ENCODE data around the gene SH2D4B. TPM values are rescaled to one million over a fixed set of nuclear protein-coding genes. Genes with fewer than 3 reads are reported as not detected.

Gene SH2D4B
- not detected in 2 replicates for total RNA-seq

DNA sequence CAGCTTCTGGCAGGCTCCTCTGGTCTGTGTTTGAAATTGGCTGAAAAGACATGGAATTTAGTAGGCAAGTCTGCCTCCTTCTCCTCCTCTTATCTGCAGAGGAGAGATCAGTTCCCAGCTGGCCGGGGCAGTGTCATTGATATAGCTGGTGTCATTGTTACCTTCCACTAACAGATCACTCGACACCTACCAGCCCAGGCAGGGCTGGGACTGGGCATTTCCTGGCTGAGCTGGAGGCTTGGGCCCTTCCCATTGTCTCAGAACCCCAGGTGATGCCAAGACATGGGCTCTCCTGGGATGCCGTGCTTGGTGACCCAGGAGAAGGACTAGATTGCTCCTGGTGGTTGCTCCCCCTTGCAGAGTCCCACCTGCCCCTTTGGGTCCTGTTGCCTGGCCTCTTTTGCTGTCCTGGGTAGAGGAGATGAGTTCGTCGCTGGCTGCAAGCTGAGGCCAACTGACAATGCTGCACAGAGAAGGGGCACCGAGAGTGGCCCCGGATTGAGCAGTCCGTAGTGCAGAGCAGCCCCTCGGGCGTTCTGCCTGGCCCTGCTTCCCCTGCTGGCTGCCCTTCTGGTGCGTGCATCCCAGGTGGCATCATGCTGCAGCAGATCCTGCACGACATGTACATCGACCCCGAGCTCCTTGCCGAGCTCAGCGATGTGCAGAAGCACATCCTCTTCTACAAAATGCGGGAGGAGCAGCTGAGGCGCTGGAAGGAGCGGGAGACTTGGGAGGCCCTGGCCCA, at the start of gene SH2D4B:
TSS of gene SH2D4B (plus strand) at position 167 of the 745 bp plus-strand sequence. CDS start at position 597, 430 bp downstream.

Other genes with a start within 250 kb of the SH2D4B start
- not detected in 2 replicates for gene MAT1A, start 248.2 kb upstream of the SH2D4B start, total RNA-seq
- gene DYDC1, start 181.1 kb upstream of the SH2D4B start, total RNA-seq: not detected in 2 replicates
- gene DYDC2, start 181.1 kb upstream of the SH2D4B start, total RNA-seq: not detected in 2 replicates
- 10.5 and 10.7 TPM in 2 replicates for gene PRXL2A, start 129.4 kb upstream of the SH2D4B start, total RNA-seq
- gene TSPAN14, start 83.6 kb upstream of the SH2D4B start, total RNA-seq: 9.4 and 10.3 TPM in 2 replicates

Data from aortic smooth muscle cell (primary cell).